Measurements from ENCODE around the gene PRCC. TPM values are rescaled to one million over a fixed set of nuclear protein-coding genes. Genes with fewer than 3 reads are reported as not detected.

PRCC gene
- total and polyA plus RNA-seq, 2 of the 13 experiments (the other 11 are each of a cell fraction or from before 2014, with no cell fraction given) = 24.2 to 40.5 TPM

- TF ChIP-seq ZNF530 (CRISPR knock-in tag; IDR thresholded peaks at IDR 0.05; ENCODE audit: low read depth) (no peak), ZSCAN29 (CRISPR knock-in tag; conservative IDR thresholded peaks at IDR 0.05) (peak; percentile 98), DMAP1 (CRISPR knock-in tag; IDR thresholded peaks at IDR 0.05) (peak; percentile 97), NR1H2 (CRISPR knock-in tag; IDR thresholded peaks at IDR 0.05; ENCODE audit: borderline replicate concordance, low read depth) (no peak), ELF3 (CRISPR knock-in tag; IDR thresholded peaks at IDR 0.05) (peak; percentile 97), ZNF562 (CRISPR knock-in tag; IDR thresholded peaks at IDR 0.05; ENCODE audit: borderline replicate concordance) (no peak), ZBTB34 (CRISPR knock-in tag; IDR thresholded peaks at IDR 0.05) (peak; percentile 66; the same call in 1 of the 2 replicates), ETV5 (CRISPR knock-in tag; IDR thresholded peaks at IDR 0.05; ENCODE audit: borderline replicate concordance) (peak; percentile 83), HOXA9 (CRISPR knock-in tag; IDR thresholded peaks at IDR 0.05; ENCODE audit: borderline replicate concordance) (no peak), ZSCAN12 (CRISPR knock-in tag; IDR thresholded peaks at IDR 0.05) (0 out of 2 replicates have a peak, but pooled peaks have one; percentile 7), E2F2 (CRISPR knock-in tag; IDR thresholded peaks at IDR 0.05; ENCODE audit: borderline replicate concordance) (peak; percentile 33; the same call in 1 of the 2 replicates), ZNF710 (CRISPR knock-in tag; IDR thresholded peaks at IDR 0.05; ENCODE audit: borderline replicate concordance) (no peak), ZNF382 (CRISPR knock-in tag; IDR thresholded peaks at IDR 0.05; ENCODE audit: borderline replicate concordance) (no peak), RBAK (CRISPR knock-in tag; IDR thresholded peaks at IDR 0.05) (no peak), NR2F6 (IDR thresholded peaks at IDR 0.05) (peak; percentile 81; the same call in 1 of the 2 replicates), NR2F6 (CRISPR knock-in tag; IDR thresholded peaks at IDR 0.05) (peak; percentile 77), MIXL1 (CRISPR knock-in tag; IDR thresholded peaks at IDR 0.05) (peak; percentile 88; the same call in 1 of the 2 replicates), ZNF329 (CRISPR knock-in tag; IDR thresholded peaks at IDR 0.05; ENCODE audit: low read depth) (no peak; the same call in 1 of the 2 replicates), PBX2 (CRISPR knock-in tag; IDR thresholded peaks at IDR 0.05) (no peak), E2F1 (CRISPR knock-in tag; IDR thresholded peaks at IDR 0.05) (peak; percentile 91), ZSCAN31 (CRISPR knock-in tag; IDR thresholded peaks at IDR 0.05; ENCODE audit: low read depth) (0 out of 2 replicates have a peak, but pooled peaks have one; percentile 54), PLRG1 (conservative IDR thresholded peaks at IDR 0.05) (no peak), ZNF576 (CRISPR knock-in tag; IDR thresholded peaks at IDR 0.05) (0 out of 2 replicates have a peak, but pooled peaks have one; percentile 63), GATA4 (IDR thresholded peaks at IDR 0.05; ENCODE audit: borderline replicate concordance, low read depth) (no peak; the same call in 1 of the 2 replicates)
These were observed 26.4 kb upstream of the PRCC start, which contains the start of gene MRPL24 (continued) for GRCh38 chr1:156740741-156741480.
